Coronary artery (tissue), 2 donors: ENCODE data around the gene YPEL1.

ENCODE experiments used
- DNase-seq: peaks from one replicate; pipeline ENCODE4 v3.0.0-alpha.2; 2017; ENCODE audit warnings: low spot score
- H3K27ac ChIP-seq, 2 donors: fragments of 200-600 bp; sonication (generic); one replicate each; pipeline ENCODE4 v1.5.1; 2016 to 2019
- H3K4me3 ChIP-seq: fragments of 200-600 bp; sonication (generic); 2 replicates; pipeline ENCODE4 v1.5.1; 2016; ENCODE audit warnings: mild to moderate bottlenecking, moderate library complexity
- CTCF ChIP-seq: fragments of 200-600 bp; sonication (generic); IDR thresholded peaks from one replicate; pipeline ENCODE4 v1.5.1; 2019; ENCODE audit warnings: antibody characterized with exemption

Gene YPEL1

GRCh38 chr22:21711851-21712250 is 23.7 kb downstream of the YPEL1 start:
- no peak for TF ChIP-seq CTCF
- Histone ChIP-seq H3K27ac (no peak overlapping the region), H3K4me3 (no peak overlapping the region)
- DNase-seq, result no peak

GRCh38 chr22:21710156-21710555 is 25.4 kb downstream of the YPEL1 start:
- no peak overlapping the region for H3K27ac ChIP-seq
- no peak for DNase-seq
- no peak for TF ChIP-seq CTCF
- H3K4me3 ChIP-seq, result no peak overlapping the region

GRCh38 chr22:21709688-21710087 is 25.9 kb downstream of the YPEL1 start:
- no peak overlapping the region for H3K27ac ChIP-seq
- no peak for TF ChIP-seq CTCF
- no peak for DNase-seq
- no peak overlapping the region for H3K4me3 ChIP-seq

GRCh38 chr22:21708960-21709359 is 26.6 kb downstream of the YPEL1 start:
- Histone ChIP-seq H3K4me3 (no peak overlapping the region), H3K27ac (no peak overlapping the region)
- DNase-seq, result no peak
- TF ChIP-seq CTCF, result no peak

GRCh38 chr22:21707677-21708076 is 27.9 kb downstream of the YPEL1 start:
- no peak overlapping the region for H3K27ac ChIP-seq
- H3K4me3 ChIP-seq, result no peak overlapping the region
- TF ChIP-seq CTCF, result no peak
- DNase-seq, result no peak

- Histone ChIP-seq H3K27ac (no peak overlapping the region), H3K4me3 (no peak overlapping the region)
- TF ChIP-seq CTCF, result no peak
- no peak for DNase-seq
These were observed 31.8 kb downstream of the YPEL1 start for GRCh38 chr22:21703684-21704316.
